GM23338 (cell line): ENCODE data around the gene SANBR. TPM values are rescaled to one million over a fixed set of nuclear protein-coding genes. Genes with fewer than 3 reads are reported as not detected.

Experiments used
- polyA plus RNA-seq: library from polyadenylated mRNA; unstranded; fragments of >200 nt; fragmentation: Nextera tagmentation; extraction: Ambion mirVana; gene quantifications from 2 replicates; pipeline ENCODE4 v1.2.1, GENCODE V29; 2016
- total RNA-seq: library from RNA; depleted of rRNA; stranded (reverse); fragments of >200 nt; shearing (Covaris generic); gene quantifications from 2 replicates; pipeline ENCODE4 v1.2.3, GENCODE V29; 2014; rRNA removed

The SANBR gene
- total and polyA plus RNA-seq, 2 experiments from 2014 or later = 8.4 to 10.8 TPM

Other genes with a start within 250 kb of the SANBR start
- gene REL, start 184.3 kb upstream of the SANBR start, total RNA-seq = 6.1 and 8.0 TPM in 2 replicates
- gene REL, start 184.3 kb upstream of the SANBR start, polyA plus RNA-seq = 3.3 and 4.1 TPM in 2 replicates
- 29.2 and 35.1 TPM in 2 replicates for gene PEX13, start 48.2 kb upstream of the SANBR start, total RNA-seq
- gene PEX13, start 48.2 kb upstream of the SANBR start, polyA plus RNA-seq = 15.8 and 16.9 TPM in 2 replicates
- 2.5 and 3.5 TPM in 2 replicates for gene PUS10, start 47.6 kb upstream of the SANBR start, total RNA-seq
- 1.7 and 2.2 TPM in 2 replicates for gene PUS10, start 47.6 kb upstream of the SANBR start, polyA plus RNA-seq
- 4.3 and 5.7 TPM in 2 replicates for gene C2orf74, start 96.3 kb downstream of the SANBR start, total RNA-seq
- gene C2orf74, start 96.3 kb downstream of the SANBR start, polyA plus RNA-seq = 18.2 and 21.5 TPM in 2 replicates